SH-SY5Y (cell line): ENCODE results near the gene ZNF816.

ENCODE experiments used
- GATA2 ChIP-seq: IDR thresholded peaks from 2 replicates; pipeline ENCODE4 v1.6.1; 2011; ENCODE audit warnings: mild to moderate bottlenecking, low read depth, low read length
- GATA3 ChIP-seq: IDR thresholded peaks from 2 replicates; pipeline ENCODE4 v1.6.1; 2011; ENCODE audit warnings: low read depth, mild to moderate bottlenecking, low read length, moderate library complexity

DNA sequence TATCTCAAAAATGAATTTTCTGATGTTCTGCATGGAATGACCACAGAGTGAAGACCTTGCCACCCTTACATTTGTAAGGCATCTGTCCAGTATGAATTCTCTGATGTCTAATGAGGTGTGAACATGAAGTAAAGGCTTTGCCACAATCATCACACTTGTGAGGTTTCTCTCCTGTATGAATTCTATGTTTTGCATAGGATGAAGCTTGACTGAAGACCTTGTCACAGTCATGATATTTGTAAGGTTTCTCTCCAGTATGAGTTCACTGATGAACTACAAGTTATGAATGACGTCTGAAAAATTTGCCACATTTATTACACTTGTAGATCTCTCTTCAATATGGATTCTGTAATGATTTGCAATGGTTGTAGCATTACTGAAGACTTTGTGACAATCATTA lies 13.3 kb downstream of the ZNF816 start:
- TF ChIP-seq GATA2 (no peak), GATA3 (no peak)
